ENCODE data around the gene RNU1-1.
A peak's percentile ranks its signal among the peaks of the same experiment; 100 is the strongest.
"Not testable (repeated sequence)": the region's sequence is repeated elsewhere in the genome, so short reads cannot be mapped to it uniquely, and the experiment has no call there.

Gene RNU1-1

GRCh38 chr1:16514107-16515055, at the start of gene RNU1-1:
TSS of gene RNU1-1 (minus strand) at chr1:16514285.
- peak; percentile 72 for DNase-seq

- DNase-seq: not testable (repeated sequence)
Observed at GRCh38 chr1:16561035-16561434, 47.0 kb upstream of the RNU1-1 start.

GRCh38 chr1:16560498-16560897, 46.4 kb upstream of the RNU1-1 start:
- DNase-seq: not testable (repeated sequence)

- DNase-seq: not testable (repeated sequence)
Observed at GRCh38 chr1:16559688-16560087, 45.6 kb upstream of the RNU1-1 start.

GRCh38 chr1:16557034-16557433, 42.9 kb upstream of the RNU1-1 start:
- not testable (repeated sequence) for DNase-seq

GRCh38 chr1:16553244-16553643, 39.2 kb upstream of the RNU1-1 start:
- not testable (repeated sequence) for DNase-seq

GRCh38 chr1:16550212-16550918, 36.3 kb upstream of the RNU1-1 start:
- not testable (repeated sequence) for DNase-seq

- not testable (repeated sequence) for DNase-seq
Observed at GRCh38 chr1:16549545-16549944, 35.5 kb upstream of the RNU1-1 start.

GRCh38 chr1:16547502-16548241, 33.6 kb upstream of the RNU1-1 start:
- DNase-seq: not testable (repeated sequence)

GRCh38 chr1:16545682-16546095, 31.6 kb upstream of the RNU1-1 start:
- peak; percentile 59 for DNase-seq

GRCh38 chr1:16540421-16540893, 26.4 kb upstream of the RNU1-1 start:
- not testable (repeated sequence) for DNase-seq

- not testable (repeated sequence) for DNase-seq
Observed at GRCh38 chr1:16537528-16537927, 23.4 kb upstream of the RNU1-1 start.

GRCh38 chr1:16536796-16537195, 22.7 kb upstream of the RNU1-1 start:
- DNase-seq: not testable (repeated sequence)

GRCh38 chr1:16535898-16536297, 21.8 kb upstream of the RNU1-1 start:
- DNase-seq: not testable (repeated sequence)

GRCh38 chr1:16535487-16535886, 21.4 kb upstream of the RNU1-1 start:
- DNase-seq: not testable (repeated sequence)

GRCh38 chr1:16534829-16535456, 20.9 kb upstream of the RNU1-1 start:
- DNase-seq: peak; percentile 64

GRCh38 chr1:16534239-16534828, 20.2 kb upstream of the RNU1-1 start:
- peak; percentile 18 for DNase-seq

GRCh38 chr1:16532235-16532991, 18.3 kb upstream of the RNU1-1 start:
- not testable (repeated sequence) for DNase-seq

GRCh38 chr1:16528338-16528737, 14.3 kb upstream of the RNU1-1 start:
- not testable (repeated sequence) for DNase-seq

GRCh38 chr1:16525769-16526168, 11.7 kb upstream of the RNU1-1 start:
- DNase-seq: not testable (repeated sequence)

GRCh38 chr1:16521679-16522078, 7.6 kb upstream of the RNU1-1 start:
- DNase-seq: not testable (repeated sequence)
